Glomerular visceral epithelial cell (primary cell): Measurements from ENCODE around the gene NEXMIF.
"Not testable (repeated sequence)": the region's sequence is repeated elsewhere in the genome, so short reads cannot be mapped to it uniquely, and the experiment has no call there.

Experiments used
- DNase-seq: peaks from one replicate; pipeline ENCODE4 v3.0.0-alpha.2; 2016; ENCODE audit errors: extremely low spot score

The NEXMIF gene

DNA sequence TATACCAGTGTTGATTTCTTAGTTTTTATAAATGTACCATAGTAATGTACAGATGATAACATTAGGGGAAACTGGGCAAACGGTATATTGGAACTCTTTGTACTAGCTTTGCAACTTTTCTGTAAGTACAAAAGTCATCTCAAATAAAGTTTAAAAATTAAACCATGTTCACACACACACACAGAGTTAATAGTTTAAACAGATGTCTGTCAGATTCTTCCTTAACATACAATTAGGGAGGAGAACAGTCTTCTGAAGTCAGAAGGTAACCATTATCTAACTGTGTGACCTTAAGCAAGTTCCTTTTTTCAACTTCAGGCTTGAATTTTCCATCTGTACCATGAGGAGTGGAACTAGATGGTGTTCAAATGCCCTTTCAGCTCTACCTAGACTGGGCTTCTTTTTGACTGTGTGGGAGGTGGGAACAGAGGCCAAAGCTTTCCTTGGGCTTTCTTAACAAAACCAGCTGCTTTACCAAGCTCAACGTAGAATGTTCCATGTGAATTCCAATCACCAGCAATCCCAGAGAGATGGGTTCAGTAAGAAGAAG, 127.8 kb downstream of the NEXMIF start:
- DNase-seq: no peak

DNA sequence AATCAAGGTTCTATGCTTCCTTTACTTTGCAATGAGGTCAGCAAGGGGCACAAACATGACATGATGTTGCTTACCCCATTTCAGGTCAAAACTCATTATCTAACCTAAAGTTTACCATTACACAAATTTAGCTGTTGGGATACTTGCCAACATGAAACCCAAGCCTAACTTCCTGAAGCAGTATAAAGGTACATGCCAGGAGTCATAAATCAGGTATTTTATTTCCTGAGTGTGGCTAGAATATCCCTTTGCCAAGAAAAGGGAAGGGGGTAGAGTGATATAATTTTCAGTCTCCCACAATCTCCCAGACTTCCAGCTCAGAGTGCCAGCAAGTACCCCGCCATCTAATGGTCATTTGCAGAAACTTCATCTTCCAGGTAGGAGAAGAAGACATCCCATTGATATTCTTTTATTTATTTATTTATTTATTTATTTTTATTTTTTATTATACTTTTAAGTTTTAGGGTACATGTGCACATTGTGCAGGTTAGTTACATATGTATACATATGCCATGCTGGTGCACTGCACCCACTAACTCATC, 136.6 kb downstream of the NEXMIF start:
- no peak for DNase-seq

DNA sequence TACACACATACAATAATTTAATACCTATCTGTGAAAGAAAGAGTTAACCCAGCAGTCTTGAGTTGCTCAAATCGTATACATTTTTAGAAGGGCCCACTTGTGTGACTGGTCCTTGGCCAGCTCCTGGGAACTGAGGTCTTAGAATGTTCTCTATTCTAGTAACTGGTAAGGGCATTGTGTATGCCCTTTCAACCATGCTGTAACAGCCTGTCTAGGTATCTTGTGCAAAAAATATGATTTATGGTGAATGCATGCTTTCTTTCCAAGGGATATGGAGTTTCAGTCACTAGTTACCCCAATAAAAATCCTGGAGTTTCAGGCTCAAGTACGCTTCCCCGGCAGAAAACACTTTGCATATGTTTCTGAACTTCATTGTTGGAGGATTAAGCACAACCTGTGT, 140.6 kb downstream of the NEXMIF start:
- no peak for DNase-seq

DNA sequence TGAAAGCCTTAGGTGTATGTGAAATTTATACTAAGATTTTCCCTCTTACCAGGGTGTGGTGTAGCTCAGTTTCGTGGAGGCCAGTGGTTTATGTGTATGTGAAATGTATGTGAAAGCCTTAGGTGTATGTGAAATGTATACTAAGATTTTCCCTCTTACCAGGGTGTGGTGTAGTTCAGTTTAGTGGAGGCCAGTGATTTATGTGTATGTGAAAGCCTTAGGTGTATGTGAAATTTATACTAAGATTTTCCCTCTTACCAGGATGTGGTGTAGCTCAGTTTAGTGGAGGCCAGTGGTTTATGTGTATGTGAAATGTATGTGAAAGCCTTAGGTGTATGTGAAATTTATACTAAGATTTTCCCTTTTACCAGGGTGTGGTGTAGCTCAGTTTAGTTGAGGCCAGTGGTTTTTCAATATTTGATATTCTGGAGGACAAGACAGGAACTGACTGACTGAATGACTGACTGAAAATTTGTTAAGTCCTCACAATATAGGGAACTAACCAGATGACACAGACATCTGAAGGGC, 143.7 kb downstream of the NEXMIF start:
- no peak for DNase-seq

DNA sequence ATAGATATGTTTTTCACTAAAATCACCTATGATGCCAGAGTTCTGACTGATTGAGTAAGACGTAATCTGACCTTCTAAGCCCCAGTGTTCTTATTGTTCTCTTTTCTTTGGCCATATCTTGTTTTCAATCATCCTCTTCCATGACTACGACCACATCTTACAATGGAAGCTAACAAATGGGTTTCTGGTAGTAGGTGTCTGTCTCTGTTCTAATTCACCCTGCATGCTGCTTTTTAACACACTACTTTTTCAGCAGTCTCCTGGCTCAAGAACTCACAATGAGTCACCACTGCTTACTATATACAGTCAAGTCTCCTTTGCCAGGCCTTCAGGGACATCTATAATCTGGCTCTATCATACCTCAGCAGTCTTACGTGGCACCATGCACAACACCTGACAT, 146.1 kb downstream of the NEXMIF start:
- DNase-seq: no peak

DNA sequence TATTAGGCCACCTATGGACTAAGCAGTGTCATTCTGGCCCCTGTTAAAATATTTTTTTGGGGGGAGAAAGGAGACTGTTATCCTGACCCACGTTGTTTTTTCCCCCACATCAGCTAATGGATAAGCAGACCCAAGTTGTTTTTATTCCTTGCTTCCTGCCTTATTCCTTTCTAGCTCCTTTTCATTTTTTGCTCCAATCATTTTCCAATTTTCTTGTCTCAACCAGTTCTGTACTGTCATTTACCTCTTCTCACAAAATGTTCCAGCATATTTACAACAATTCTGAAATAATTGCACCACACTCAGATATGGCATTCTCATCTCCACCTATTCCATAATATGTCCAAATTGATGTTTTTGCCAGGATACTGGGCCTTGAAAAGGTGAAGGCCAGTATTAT, 150.3 kb downstream of the NEXMIF start:
- no peak for DNase-seq

DNA sequence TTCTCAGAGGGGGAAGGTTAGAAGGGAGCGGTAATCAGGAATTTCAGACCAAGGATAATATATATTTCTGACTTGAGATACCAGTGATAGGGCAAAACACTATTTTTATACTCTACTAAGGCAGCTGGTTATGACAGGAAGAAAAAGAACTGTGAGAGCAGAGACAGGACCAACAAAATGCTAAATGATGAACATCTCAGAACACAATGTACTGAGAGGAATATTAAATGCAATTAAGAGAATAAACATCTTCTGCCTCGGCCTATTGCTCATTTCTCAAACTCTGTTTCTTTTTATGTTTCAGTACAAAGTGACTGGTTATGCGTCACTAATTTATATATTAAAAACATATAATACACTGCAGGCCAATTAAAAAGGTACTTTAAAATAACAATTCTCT, 188.8 kb downstream of the NEXMIF start:
- DNase-seq: no peak

DNA sequence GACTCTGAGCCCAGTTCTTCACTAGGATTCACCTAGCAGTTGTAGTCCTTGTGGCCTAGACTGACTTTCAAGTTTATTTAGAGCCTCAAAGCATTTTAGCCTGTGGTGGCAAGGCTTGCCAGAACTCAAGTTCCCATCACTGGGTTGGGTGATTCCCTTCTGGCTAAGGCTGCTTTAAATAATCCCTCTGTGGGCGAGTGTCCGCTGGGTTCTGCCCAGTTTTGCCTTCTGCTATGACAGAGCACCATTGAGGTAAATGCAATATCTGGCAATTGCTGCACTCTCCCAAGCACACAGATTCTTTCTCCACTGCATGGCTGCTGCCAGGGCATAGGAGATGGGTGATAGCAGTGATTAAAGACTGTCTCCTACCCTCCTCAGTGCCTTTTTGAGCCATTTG, 220.0 kb downstream of the NEXMIF start:
- no peak for DNase-seq

DNA sequence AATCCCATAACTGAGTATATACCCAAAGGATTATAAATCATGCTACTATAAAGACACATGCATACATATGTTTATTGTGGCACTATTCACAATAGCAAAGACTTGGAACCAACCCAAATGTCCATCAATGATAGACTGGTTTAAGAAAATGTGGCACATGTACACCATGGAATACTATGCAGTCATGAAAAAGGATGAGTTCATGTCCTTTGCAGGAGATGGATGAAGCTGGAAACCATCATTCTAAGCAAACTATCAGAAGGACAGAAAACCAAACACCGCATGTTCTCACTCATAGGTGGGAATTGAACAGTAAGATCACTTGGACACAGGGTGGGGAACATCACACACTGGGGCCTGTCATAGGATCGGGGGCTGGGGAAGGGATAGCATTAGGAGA, 223.9 kb downstream of the NEXMIF start:
- DNase-seq: not testable (repeated sequence)

DNA sequence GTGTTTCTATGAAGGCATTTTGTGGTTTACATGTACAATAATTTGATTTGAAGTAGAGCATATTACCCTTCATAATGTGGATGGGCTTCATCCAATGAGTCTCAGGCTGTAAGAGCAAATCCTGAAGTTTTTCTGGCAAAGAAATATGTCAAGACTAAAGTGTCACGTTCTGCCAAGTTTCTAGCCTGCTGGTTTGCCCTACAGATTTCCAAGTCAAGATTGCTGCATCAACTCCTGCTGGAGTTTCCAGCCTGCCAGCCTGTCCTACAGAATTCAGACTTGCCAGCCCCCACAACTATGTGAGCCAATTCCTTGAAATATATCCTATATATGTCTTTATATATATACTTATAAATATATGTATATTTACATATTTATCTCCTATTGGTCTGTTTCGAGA, 240.8 kb downstream of the NEXMIF start:
- no peak for DNase-seq
